Fibroblast of lung (primary cell): ENCODE data around the gene RFC5. TPM values are rescaled to one million over a fixed set of nuclear protein-coding genes. Genes with fewer than 3 reads are reported as not detected.

Experiments
- DNase-seq, 2 donors: peaks; one replicate each; pipeline versions ENCODE4 v3.0.0 to v3.0.0-alpha.2; 2010; ENCODE audit warnings: low read depth in 2 of 2
- H2AFZ ChIP-seq: 2 replicates; pipeline ENCODE4 v1.5.1; 2012; ENCODE audit warnings: low read length, control low read depth, inconsistent platforms
- H3K27ac ChIP-seq: 2 replicates; pipeline ENCODE4 v1.5.1; 2011; ENCODE audit warnings: low read length, control low read depth; ENCODE audit not compliant: insufficient read depth
- H3K27me3 ChIP-seq: 2 replicates; pipeline ENCODE4 v1.5.1; 2011; ENCODE audit warnings: mild to moderate bottlenecking, low read length; ENCODE audit not compliant: control insufficient read depth, insufficient read depth
- H3K36me3 ChIP-seq: 2 replicates; pipeline ENCODE4 v1.5.1; 2011; ENCODE audit warnings: low read length; ENCODE audit not compliant: control insufficient read depth, insufficient read depth
- H3K4me1 ChIP-seq: 2 replicates; pipeline ENCODE4 v1.5.1; 2011; ENCODE audit warnings: low read length; ENCODE audit not compliant: control insufficient read depth, insufficient read depth; ENCODE audit errors: extremely low read depth
- H3K4me2 ChIP-seq: 2 replicates; pipeline ENCODE4 v1.5.1; 2011; ENCODE audit warnings: low read length, control low read depth; ENCODE audit not compliant: insufficient read depth; ENCODE audit errors: extremely low read depth
- H3K4me3 ChIP-seq, 4 experiments: fragments of 200-600 bp in 1 of 4; sonication (generic) in 1 of 4; replicated peaks in 1 of 4; 2 replicates each; pipeline ENCODE4 v1.5.1; 2011 to 2016; ENCODE audit warnings: low read length in 4 of 4, low read depth in 3 of 4, mild to moderate bottlenecking in 3 of 4, control low read depth in 2 of 4, inconsistent platforms in 1 of 4, mixed read lengths in 1 of 4; ENCODE audit not compliant: insufficient read depth in 1 of 4; ENCODE audit errors: control extremely low read depth in 1 of 4
- H3K79me2 ChIP-seq: 2 replicates; pipeline ENCODE4 v1.5.1; 2012; ENCODE audit warnings: mild to moderate bottlenecking, low read length, inconsistent platforms; ENCODE audit not compliant: control insufficient read depth, insufficient read depth
- H3K9ac ChIP-seq: 2 replicates; pipeline ENCODE4 v1.5.1; 2011; ENCODE audit warnings: mild to moderate bottlenecking, low read length, control low read depth; ENCODE audit not compliant: insufficient read depth
- H3K9me3 ChIP-seq: 2 replicates; pipeline ENCODE4 v1.5.1; 2012; ENCODE audit warnings: low read depth, low read length; ENCODE audit not compliant: control insufficient read depth, insufficient read depth
- H4K20me1 ChIP-seq: 2 replicates; pipeline ENCODE4 v1.5.1; 2011; ENCODE audit warnings: low read length; ENCODE audit not compliant: control insufficient read depth, insufficient read depth; ENCODE audit errors: extremely low read depth
- CTCF ChIP-seq, 2 donors: IDR thresholded peaks in 1 of 2; conservative IDR thresholded peaks in 1 of 2; 1 replicate in 1 of 2; 2 replicates in 1 of 2; pipeline ENCODE4 v1.5.1; 2011 to 2012; ENCODE audit warnings: low read length in 2 of 2, control low read depth in 1 of 2, inconsistent platforms in 1 of 2, low read depth in 1 of 2, mild to moderate bottlenecking in 1 of 2
- EZH2 ChIP-seq: IDR thresholded peaks from 2 replicates; pipeline ENCODE4 v1.5.1; 2012; ENCODE audit warnings: low read length, control low read depth, mild to moderate bottlenecking; ENCODE audit errors: missing control alignments
- polyA plus RNA-seq, 2 donors: library from polyadenylated mRNA; depleted of rRNA in 1 of 2; stranded (reverse) in 1 of 2; unstranded in 1 of 2; fragments of >200 nt; gene quantifications; 2 replicates each; pipeline ENCODE4 v1.2.1, GENCODE V29; 2011 to 2012; ENCODE audit warnings: missing spikeins in 1 of 2
- total RNA-seq: library from RNA; depleted of rRNA; stranded (reverse); fragments of >200 nt; gene quantifications from 2 replicates; pipeline ENCODE4 v1.2.1, GENCODE V29; 2014

Gene RFC5
- total and polyA plus RNA-seq, 2 donors (not counting 1 experiment from before 2014, with no cell fraction given) = 9.8 to 9.9 TPM

- TF ChIP-seq CTCF (conservative IDR thresholded peaks at IDR 0.05 in 1 of 2, IDR thresholded peaks at IDR 0.05 in 1 of 2; ENCODE audit: low read depth in 1 of 2, low read length in 2 of 2) (no peak), EZH2 (no peak)
- no peak overlapping the region for H3K27ac ChIP-seq
Observed at GRCh38 chr12:118013283-118013682, 3.2 kb upstream of the RFC5 start.

GRCh38 chr12:118015306-118015705, 1.2 kb upstream of the RFC5 start:
- no peak for TF ChIP-seq EZH2
- TF ChIP-seq CTCF (conservative IDR thresholded peaks at IDR 0.05 in 1 of 2, IDR thresholded peaks at IDR 0.05 in 1 of 2; ENCODE audit: low read depth in 1 of 2, low read length in 2 of 2) = no peak
- H3K36me3 ChIP-seq = peaks cover 3% of the 10 kb centered on the region

More at GRCh38 chr12:118013283-118013682, 3.2 kb upstream of the RFC5 start:
- Histone ChIP-seq H3K27me3 (no peaks in the 10 kb centered on the region), H3K9me3 (no peaks in the 10 kb centered on the region), H3K4me2 (no peak overlapping the region), H3K4me3 (no peak overlapping the region), H3K9ac (no peak overlapping the region), H4K20me1 (no peaks in the 10 kb centered on the region), H3K4me1 (no peaks in the 10 kb centered on the region), H2AFZ (no peak overlapping the region), H3K36me3 (no peaks in the 10 kb centered on the region), H3K79me2 (peaks cover 17% of the 10 kb centered on the region)
- no peak for DNase-seq

GRCh38 chr12:118015944-118016343, 559 bp upstream of the RFC5 start:
- Histone ChIP-seq H4K20me1 (no peaks in the 10 kb centered on the region), H3K79me2 (peaks cover 18% of the 10 kb centered on the region), H3K27ac (no peak overlapping the region), H2AFZ (peak overlapping the region; percentile 73), H3K4me3 (peak overlapping the region in 3 of 4 experiments; percentile 72 to 90 (median 86)), H3K36me3 (peaks cover 3% of the 10 kb centered on the region), H3K9ac (no peak overlapping the region), H3K27me3 (no peaks in the 10 kb centered on the region), H3K4me1 (no peaks in the 10 kb centered on the region), H3K9me3 (no peaks in the 10 kb centered on the region), H3K4me2 (peak overlapping the region; percentile 81)
- no peak for TF ChIP-seq CTCF (conservative IDR thresholded peaks at IDR 0.05 in 1 of 2, IDR thresholded peaks at IDR 0.05 in 1 of 2; ENCODE audit: low read depth in 1 of 2, low read length in 2 of 2)
- TF ChIP-seq EZH2 = no peak
- DNase-seq = no peak

More at GRCh38 chr12:118015306-118015705, 1.2 kb upstream of the RFC5 start:
- H3K4me2 ChIP-seq = no peak overlapping the region
- no peaks in the 10 kb centered on the region for H3K4me1 ChIP-seq
- no peaks in the 10 kb centered on the region for H3K9me3 ChIP-seq
- no peak overlapping the region for H3K9ac ChIP-seq
- no peak for DNase-seq
- no peak overlapping the region for H3K27ac ChIP-seq
- peaks cover 18% of the 10 kb centered on the region for H3K79me2 ChIP-seq
- H2AFZ ChIP-seq = no peak overlapping the region
- H4K20me1 ChIP-seq = no peaks in the 10 kb centered on the region
- no peak overlapping the region for H3K4me3 ChIP-seq
- H3K27me3 ChIP-seq = no peaks in the 10 kb centered on the region
